Duodenal mucosa (tissue), 2 donors: ENCODE data around the gene SLC2A8.

Experiments
- H3K27ac ChIP-seq: one replicate; pipeline ENCODE4 v1.7.0; 2013; ENCODE audit warnings: low read depth, low read length
- H3K27me3 ChIP-seq, 2 donors: one replicate each; pipeline ENCODE4 v1.7.0; 2013; ENCODE audit warnings: low read length in 2 of 2, control low read depth in 1 of 2; ENCODE audit not compliant: insufficient read depth in 2 of 2, control insufficient read depth in 1 of 2
- H3K36me3 ChIP-seq, 2 donors: one replicate each; pipeline ENCODE4 v1.7.0; 2013; ENCODE audit warnings: low read length in 2 of 2, control low read depth in 1 of 2; ENCODE audit not compliant: insufficient read depth in 2 of 2, control insufficient read depth in 1 of 2
- H3K4me1 ChIP-seq, 2 donors: one replicate each; pipeline ENCODE4 v1.7.0; 2013; ENCODE audit warnings: low read length in 2 of 2, control low read depth in 1 of 2; ENCODE audit not compliant: insufficient read depth in 2 of 2, control insufficient read depth in 1 of 2
- H3K4me3 ChIP-seq, 2 donors: one replicate each; pipeline ENCODE4 v1.7.0; 2013; ENCODE audit warnings: low read length in 2 of 2, low read depth in 1 of 2
- H3K9ac ChIP-seq, 2 donors: one replicate each; pipeline ENCODE4 v1.7.0; 2013; ENCODE audit warnings: low read length in 2 of 2, low read depth in 1 of 2
- H3K9me3 ChIP-seq, 2 donors: one replicate each; pipeline ENCODE4 v1.7.0; 2013; ENCODE audit warnings: low read length in 2 of 2, control low read depth in 1 of 2; ENCODE audit not compliant: control insufficient read depth in 1 of 2

SLC2A8 gene

DNA sequence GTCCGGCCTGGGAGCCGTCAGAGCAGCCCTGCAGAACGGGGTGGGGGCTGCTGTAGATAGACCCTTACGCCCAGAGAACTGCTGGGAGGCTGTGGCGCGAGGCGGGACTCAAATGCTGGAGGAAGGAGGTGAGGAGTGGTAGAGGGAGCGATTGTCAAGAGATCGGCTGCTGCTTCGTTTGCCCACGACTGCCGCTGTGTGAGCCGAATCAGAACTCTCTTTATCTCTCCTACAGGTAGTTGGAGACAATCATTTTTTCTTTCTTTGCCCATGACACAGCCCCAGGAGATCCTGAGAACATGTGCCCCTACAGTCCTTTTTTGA is 27.7 kb downstream of the SLC2A8 start:
- Histone ChIP-seq H3K27ac (peak overlapping the region; percentile 79), H3K27me3 (no peaks in the 10 kb centered on the region), H3K4me3 (peak overlapping the region; percentile 93 to 95), H3K4me1 (peaks cover 25 to 32% of the 10 kb centered on the region in 2 donors), H3K9me3 (no peaks in the 10 kb centered on the region), H3K36me3 (peaks cover 0 to 12% of the 10 kb centered on the region in 2 donors), H3K9ac (peak overlapping the region; percentile 76 to 88)

DNA sequence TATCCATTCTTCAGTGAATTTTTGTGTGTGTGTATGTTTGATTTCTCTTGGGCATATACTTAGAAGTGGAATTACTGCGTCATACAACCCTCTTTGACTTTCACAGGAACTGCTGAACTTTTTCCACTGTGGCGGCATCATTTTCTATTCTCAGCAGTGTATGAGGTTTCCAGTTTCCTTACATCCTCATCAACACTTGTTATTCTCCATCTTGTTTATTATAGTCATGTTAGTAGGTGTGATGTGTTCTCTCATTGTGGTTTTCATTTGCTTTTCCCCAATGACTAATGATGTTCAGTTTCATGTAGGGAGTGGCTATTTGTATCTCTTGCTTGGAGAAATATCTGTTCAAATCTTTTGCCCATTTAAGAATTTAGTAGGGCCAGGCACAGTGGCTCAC is 29.8 kb downstream of the SLC2A8 start:
- Histone ChIP-seq H3K9me3 (no peaks in the 10 kb centered on the region), H3K4me1 (peaks cover 23 to 29% of the 10 kb centered on the region in 2 donors), H3K4me3 (no peak overlapping the region), H3K9ac (no peak overlapping the region), H3K27me3 (no peaks in the 10 kb centered on the region), H3K36me3 (peaks cover 0 to 23% of the 10 kb centered on the region in 2 donors), H3K27ac (no peak overlapping the region)

DNA sequence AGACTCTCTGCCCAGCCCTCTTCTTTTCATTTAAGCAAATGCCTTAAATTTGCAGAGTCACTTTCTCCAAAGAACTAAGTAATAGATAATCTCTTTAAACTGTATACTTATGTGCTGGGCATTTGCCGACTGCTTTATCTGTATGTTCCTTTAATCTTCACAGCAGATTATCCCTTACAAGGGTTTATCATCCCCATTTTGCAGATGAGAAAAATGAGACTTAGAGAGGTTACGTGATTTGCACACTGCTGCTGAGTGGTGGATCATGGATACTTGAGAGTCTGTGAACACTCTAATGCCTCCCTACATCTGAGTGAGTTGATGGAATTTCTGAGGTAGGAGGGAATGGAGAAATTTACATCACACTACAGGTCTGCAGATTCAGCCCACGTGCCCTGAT is 31.4 kb downstream of the SLC2A8 start:
- Histone ChIP-seq H3K36me3 (peaks cover 5 to 28% of the 10 kb centered on the region in 2 donors), H3K4me3 (no peak overlapping the region), H3K4me1 (peaks cover 10 to 13% of the 10 kb centered on the region in 2 donors), H3K9me3 (no peaks in the 10 kb centered on the region), H3K27me3 (no peaks in the 10 kb centered on the region), H3K9ac (no peak overlapping the region), H3K27ac (no peak overlapping the region)

DNA sequence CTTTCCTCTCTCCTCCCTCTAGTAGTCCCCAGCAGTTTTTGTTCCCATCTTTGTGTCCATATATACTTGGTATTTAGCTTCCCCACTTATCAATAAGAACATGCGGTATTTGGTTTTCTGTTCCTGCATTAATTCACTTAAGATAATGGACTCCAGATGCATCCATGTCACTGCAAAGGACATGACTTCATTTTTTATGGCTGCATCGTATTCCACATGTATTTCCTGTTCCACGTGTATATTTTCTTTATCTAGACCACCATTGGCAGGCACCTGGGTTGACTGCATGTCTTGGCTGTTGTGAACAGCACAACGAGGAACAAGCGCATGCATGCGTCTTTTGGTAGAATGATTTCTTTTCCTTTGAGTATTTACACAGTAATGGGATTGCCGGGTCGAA is 33.4 kb downstream of the SLC2A8 start:
- Histone ChIP-seq H3K4me1 (peaks cover 4 to 6% of the 10 kb centered on the region in 2 donors), H3K4me3 (no peak overlapping the region), H3K9ac (no peak overlapping the region), H3K27me3 (no peaks in the 10 kb centered on the region), H3K36me3 (peaks cover 20 to 48% of the 10 kb centered on the region in 2 donors), H3K27ac (no peak overlapping the region), H3K9me3 (no peaks in the 10 kb centered on the region)

DNA sequence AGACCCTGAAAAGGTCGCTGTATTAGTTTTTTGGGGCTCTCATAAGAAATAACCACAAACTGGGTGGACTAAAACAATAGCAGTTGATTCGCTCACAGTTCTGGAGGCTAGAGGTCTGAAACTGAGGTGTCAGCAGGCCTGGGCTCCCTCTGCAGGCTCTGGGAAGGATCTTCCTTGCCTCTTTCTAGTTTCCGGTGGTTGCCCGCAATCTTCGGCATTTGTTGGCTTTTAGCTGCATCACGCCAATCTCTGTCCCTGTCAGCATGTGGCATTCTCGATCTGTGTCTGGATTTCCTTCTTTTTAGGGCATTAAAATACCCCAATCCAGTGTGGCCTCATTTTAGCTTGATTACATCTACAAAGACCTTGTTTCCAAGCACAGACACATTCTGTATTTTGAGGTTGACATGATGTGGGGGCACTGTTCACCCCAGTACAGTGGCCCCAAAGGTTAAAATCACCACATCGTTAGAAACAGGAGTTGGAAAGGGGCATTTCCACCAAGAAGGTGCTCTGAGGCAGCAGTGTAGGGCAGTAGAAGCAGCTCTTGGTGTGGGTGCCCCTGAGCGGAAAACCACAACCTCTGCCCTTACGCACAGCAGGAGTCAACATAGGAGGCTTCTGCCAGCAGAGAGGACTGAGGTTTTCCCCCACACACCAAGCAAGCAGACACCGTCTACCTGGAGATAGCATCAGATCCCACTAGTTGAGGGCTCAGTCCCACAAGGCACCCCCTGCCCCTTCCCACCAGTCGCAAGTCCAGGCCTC is 40.7 kb downstream of the SLC2A8 start:
- Histone ChIP-seq H3K4me1 (no peaks in the 10 kb centered on the region), H3K36me3 (peaks cover 58 to 83% of the 10 kb centered on the region in 2 donors), H3K9me3 (no peaks in the 10 kb centered on the region), H3K9ac (no peak overlapping the region), H3K27me3 (no peaks in the 10 kb centered on the region), H3K4me3 (no peak overlapping the region), H3K27ac (no peak overlapping the region)

DNA sequence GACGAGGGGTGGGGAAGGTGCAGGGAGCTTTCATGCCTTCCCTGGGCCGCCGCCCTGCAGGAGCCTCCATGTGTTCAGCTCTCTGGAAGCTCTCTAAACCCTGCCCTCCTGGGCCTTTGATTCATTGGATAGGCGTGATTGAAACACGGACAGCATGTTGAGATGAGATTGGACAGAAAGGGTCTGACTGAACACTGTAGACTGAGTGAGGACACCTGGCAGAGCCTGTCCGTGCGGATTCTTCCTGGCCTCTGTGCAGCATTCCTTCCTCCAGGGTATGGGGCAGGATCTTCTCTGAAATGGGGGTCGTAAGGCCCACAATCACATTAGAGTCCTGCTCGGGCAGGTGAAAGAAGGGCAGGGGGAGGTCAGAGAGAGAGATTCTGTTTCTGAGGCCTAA is 41.4 kb downstream of the SLC2A8 start:
- peaks cover 56 to 78% of the 10 kb centered on the region in 2 donors for H3K36me3 ChIP-seq
- H3K4me3 ChIP-seq = no peak overlapping the region
- H3K27me3 ChIP-seq = no peaks in the 10 kb centered on the region
- no peaks in the 10 kb centered on the region for H3K4me1 ChIP-seq
- H3K9me3 ChIP-seq = no peaks in the 10 kb centered on the region
- H3K9ac ChIP-seq = no peak overlapping the region
- H3K27ac ChIP-seq = no peak overlapping the region

DNA sequence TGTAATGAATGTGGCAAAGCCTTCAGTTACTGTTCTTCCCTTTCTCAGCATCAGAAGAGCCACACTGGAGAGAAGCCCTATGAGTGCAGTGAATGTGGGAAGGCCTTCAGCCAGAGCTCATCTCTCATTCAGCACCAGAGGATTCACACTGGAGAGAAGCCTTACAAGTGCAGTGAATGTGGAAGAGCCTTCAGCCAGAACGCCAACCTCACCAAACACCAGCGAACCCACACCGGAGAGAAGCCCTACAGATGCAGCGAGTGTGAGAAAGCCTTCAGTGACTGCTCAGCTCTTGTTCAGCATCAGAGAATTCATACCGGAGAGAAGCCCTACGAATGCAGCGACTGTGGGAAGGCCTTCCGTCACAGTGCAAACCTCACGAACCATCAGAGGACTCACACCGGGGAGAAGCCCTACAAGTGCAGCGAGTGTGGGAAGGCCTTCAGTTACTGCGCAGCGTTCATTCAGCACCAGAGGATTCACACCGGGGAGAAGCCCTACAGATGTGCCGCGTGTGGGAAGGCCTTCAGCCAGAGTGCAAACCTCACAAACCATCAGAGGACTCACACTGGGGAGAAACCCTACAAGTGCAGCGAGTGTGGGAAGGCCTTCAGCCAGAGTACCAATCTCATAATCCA is 47.4 kb downstream of the SLC2A8 start:
- H3K27me3 ChIP-seq = no peaks in the 10 kb centered on the region
- peaks cover 63 to 80% of the 10 kb centered on the region in 2 donors for H3K36me3 ChIP-seq
- H3K4me1 ChIP-seq = peaks cover 10 to 12% of the 10 kb centered on the region in 2 donors
- no peak overlapping the region for H3K9ac ChIP-seq
- H3K9me3 ChIP-seq = peaks cover 0 to 3% of the 10 kb centered on the region in 2 donors
- H3K27ac ChIP-seq = no peak overlapping the region
- no peak overlapping the region for H3K4me3 ChIP-seq

DNA sequence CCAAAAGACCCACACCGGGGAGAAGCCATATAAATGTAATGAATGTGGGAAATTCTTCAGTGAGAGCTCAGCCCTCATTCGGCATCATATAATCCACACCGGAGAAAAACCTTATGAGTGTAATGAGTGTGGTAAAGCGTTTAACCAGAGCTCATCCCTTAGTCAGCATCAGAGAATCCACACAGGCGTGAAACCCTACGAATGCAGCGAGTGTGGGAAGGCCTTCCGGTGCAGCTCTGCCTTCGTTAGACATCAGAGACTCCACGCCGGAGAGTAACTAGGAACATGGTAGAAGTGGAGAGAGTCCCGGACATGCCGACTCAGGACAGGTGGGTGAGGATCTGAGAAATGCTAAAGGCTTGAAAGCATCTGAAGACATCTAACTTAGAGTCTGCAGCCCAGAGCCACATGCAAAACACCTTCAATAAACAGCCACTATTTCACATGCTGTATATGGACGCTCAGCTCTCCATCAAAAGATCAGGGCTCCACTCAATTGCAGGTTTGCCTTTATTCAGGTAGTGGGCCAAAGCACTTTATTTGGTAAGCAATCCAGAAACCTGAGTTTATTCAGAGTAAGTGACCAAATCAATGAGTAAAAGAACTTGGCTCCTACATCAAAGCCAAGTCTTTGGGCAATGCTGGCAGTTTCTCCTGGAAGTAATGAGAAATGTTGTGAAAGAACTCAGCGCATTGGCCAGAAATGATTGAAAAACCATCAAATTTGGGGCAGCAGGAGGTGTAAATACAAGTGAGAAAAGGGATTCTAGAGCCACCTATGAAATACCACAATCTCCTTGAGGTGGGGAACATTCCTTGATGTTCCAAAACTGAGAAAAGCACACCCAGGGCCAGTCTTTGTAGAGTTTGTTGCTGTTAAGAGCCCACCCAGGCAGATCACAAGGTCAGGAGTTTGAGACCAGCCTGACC is 48.2 kb downstream of the SLC2A8 start:
- Histone ChIP-seq H3K9ac (no peak overlapping the region), H3K27ac (no peak overlapping the region), H3K9me3 (peaks cover 0 to 3% of the 10 kb centered on the region in 2 donors), H3K4me1 (peaks cover 18 to 20% of the 10 kb centered on the region in 2 donors), H3K27me3 (no peaks in the 10 kb centered on the region), H3K4me3 (no peak overlapping the region), H3K36me3 (peaks cover 64 to 81% of the 10 kb centered on the region in 2 donors)

DNA sequence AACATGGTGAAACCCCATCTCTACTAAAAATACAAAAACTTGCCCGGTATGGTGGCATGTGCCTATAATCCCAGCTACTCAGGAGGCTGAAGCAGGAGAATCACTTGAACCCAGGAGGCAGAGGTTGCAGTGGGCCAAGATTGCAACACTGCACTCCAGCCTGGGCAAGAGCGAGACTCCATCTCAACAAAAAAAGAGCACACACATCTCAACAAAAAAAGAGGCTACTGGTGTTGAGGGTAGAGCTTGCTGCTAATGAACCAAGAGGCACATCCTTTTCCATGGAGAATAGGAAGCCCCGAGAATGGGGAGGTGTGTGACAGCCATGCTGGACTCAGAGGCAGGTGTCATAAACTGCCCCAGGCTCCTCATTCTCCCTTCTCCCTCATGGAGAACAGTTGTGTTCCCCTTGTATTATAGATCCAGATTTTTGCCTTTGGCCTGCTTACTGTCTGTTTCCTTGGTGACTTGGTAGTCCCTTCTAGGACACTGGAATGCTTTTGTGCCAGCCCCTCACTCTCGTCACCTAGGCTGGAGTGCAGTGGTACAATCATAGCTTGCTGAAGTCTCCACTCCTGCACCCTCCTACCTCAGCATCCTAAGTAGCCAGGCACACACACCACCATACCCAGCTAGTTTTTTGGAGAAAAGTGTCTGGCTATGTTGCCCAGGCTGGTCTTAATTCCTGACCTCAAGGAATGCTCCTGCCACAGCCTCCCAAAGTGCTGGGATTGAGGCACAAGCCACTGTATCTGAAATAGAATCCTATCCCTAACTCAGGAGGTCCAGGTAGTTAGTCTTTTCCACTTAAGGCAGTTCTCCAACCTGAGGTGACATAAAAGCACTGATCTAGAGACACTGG is 49.1 kb downstream of the SLC2A8 start:
- no peak overlapping the region for H3K9ac ChIP-seq
- H3K4me3 ChIP-seq = no peak overlapping the region
- no peaks in the 10 kb centered on the region for H3K27me3 ChIP-seq
- H3K36me3 ChIP-seq = peaks cover 58 to 74% of the 10 kb centered on the region in 2 donors
- no peak overlapping the region for H3K27ac ChIP-seq
- H3K4me1 ChIP-seq = peaks cover 19 to 25% of the 10 kb centered on the region in 2 donors
- peaks cover 0 to 3% of the 10 kb centered on the region in 2 donors for H3K9me3 ChIP-seq
